Fibroblast of mammary gland (primary cell): Measurements from ENCODE around the gene SCYL1.
"Not testable (repeated sequence)": the region's sequence is repeated elsewhere in the genome, so short reads cannot be mapped to it uniquely, and the experiment has no call there.

Experiments used
- DNase-seq: peaks from one replicate; pipeline ENCODE4 v3.0.0-alpha.2; 2010; ENCODE audit warnings: low read depth
- H3K4me3 ChIP-seq: 2 replicates; pipeline ENCODE4 v1.5.1; 2011; ENCODE audit warnings: low read depth, mild to moderate bottlenecking, low read length, moderate library complexity; ENCODE audit not compliant: control insufficient read depth
- CTCF ChIP-seq: conservative IDR thresholded peaks from 2 replicates; pipeline ENCODE4 v1.5.1; 2011; ENCODE audit warnings: low read depth, low read length, inconsistent platforms; ENCODE audit not compliant: control insufficient read depth, insufficient read depth

SCYL1 gene

GRCh38 chr11:65506772-65507505, 17.9 kb upstream of the SCYL1 start:
- DNase-seq = peak; percentile 97
- no peak for TF ChIP-seq CTCF
- H3K4me3 ChIP-seq = peak overlapping the region; percentile 91

GRCh38 chr11:65512311-65512710, 12.6 kb upstream of the SCYL1 start:
- DNase-seq, H3K4me3 ChIP-seq: not testable (repeated sequence)

GRCh38 chr11:65516135-65516968, 8.5 kb upstream of the SCYL1 start:
- no peak for TF ChIP-seq CTCF
- H3K4me3 ChIP-seq = no peak overlapping the region
- no peak for DNase-seq

- not testable (repeated sequence) for H3K4me3 ChIP-seq, DNase-seq
Observed at GRCh38 chr11:65518941-65519549, 5.8 kb upstream of the SCYL1 start.

GRCh38 chr11:65521777-65522521, 2.9 kb upstream of the SCYL1 start:
- DNase-seq, H3K4me3 ChIP-seq: not testable (repeated sequence)

- not testable (repeated sequence) for H3K4me3 ChIP-seq, DNase-seq
Observed at GRCh38 chr11:65522718-65523630, 1.9 kb upstream of the SCYL1 start.

- not testable (repeated sequence) for H3K4me3 ChIP-seq, DNase-seq
Observed at GRCh38 chr11:65523631-65523968, 1.3 kb upstream of the SCYL1 start.

GRCh38 chr11:65524014-65524740, 706 bp upstream of the SCYL1 start:
- no peak for TF ChIP-seq CTCF
- H3K4me3 ChIP-seq = peak overlapping the region; percentile 43
- no peak for DNase-seq
